HG03039 (cell line): ENCODE measurements around the gene CCDC60.

ENCODE experiments used
- ATAC-seq: cut with Tn5 transposase; IDR thresholded peaks from one replicate; pipeline ENCODE4 v1.9.1; 2021; ENCODE audit warnings: mild to moderate bottlenecking, moderate library complexity; ENCODE audit not compliant: unreplicated experiment

CCDC60 gene, protein sequence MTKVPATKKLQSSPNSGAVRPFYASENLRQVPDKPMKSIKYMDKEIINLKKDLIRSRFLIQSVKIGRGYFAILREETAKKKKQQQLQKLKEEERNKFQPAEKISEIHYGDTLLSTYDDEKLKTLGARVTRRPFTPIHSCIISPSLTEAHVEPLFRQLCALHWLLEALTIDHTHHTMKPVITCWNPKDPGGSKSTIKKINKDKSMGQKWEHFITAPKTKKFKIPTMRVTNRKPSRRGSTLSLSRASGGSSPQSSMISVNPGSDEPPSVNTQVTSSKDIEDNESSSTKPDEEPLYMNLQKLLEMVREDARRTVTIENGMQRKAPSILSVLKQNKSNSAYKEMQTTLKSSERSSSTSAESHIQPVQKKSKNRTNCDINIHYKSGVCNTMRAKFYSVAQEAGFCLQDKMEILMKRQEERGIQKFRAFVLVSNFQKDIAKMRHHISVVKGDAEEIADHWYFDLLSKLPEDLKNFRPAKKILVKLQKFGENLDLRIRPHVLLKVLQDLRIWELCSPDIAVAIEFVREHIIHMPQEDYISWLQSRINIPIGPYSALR

DNA sequence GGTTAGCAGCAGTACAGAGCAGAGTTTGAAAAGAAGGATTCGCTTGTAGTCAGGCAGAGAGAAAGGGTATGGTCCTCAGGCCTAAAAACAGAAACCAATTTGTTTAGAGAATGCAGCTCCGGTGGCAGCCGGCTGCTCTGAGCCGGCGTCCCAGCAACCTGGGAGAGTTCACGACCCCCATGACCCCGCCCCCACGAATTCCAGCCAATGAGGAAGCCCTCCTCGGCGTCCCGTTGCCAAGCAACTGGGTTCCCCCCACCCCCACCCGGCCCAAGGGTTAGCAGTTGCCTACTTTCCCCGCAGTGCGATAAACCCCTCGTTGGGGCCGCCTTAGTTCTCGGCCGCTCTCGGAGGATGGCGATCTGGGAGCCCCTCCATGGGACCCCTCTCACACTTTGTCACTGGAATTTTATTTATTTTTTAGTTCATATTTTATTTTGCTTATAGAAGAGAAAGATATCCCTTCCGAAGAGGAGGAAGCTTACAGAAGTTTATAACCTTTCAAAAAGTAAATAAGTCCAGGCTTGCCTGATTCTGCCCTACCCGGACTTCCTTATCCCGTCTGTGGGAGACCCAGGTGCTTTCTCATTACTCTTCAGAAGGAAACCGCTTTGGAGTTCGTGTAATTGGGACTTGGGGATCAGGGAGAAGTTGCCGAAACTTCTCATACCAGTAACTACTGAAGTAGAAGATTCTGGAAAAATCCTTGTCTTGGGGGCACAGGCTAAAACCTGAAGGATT lies at the start of gene CCDC60:
Gene CCDC60 (plus strand): TSS at position 300 of the 741 bp plus-strand sequence. CDS start 448 bp downstream, outside the sequence.
- no peak for ATAC-seq

DNA sequence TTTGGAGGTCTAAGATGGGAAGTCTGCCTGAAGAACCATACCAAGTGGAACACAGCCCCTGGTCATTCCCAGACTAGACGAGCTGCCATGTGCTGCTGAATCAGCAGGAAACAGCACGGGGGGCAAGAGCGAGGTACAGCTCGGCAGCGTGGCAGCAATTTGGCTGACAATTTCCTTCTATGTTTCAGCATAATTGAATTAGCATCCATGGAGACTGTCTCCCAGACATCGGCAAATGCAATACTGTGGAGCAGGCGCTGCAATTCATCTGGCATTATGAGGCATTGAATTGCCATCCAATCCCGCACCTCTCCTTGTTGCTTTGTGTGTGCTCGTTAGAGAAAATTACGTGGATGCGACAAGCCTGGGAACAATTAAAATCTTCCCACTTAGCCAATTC lies 46.0 kb upstream of the CCDC60 start:
- ATAC-seq = no peak

DNA sequence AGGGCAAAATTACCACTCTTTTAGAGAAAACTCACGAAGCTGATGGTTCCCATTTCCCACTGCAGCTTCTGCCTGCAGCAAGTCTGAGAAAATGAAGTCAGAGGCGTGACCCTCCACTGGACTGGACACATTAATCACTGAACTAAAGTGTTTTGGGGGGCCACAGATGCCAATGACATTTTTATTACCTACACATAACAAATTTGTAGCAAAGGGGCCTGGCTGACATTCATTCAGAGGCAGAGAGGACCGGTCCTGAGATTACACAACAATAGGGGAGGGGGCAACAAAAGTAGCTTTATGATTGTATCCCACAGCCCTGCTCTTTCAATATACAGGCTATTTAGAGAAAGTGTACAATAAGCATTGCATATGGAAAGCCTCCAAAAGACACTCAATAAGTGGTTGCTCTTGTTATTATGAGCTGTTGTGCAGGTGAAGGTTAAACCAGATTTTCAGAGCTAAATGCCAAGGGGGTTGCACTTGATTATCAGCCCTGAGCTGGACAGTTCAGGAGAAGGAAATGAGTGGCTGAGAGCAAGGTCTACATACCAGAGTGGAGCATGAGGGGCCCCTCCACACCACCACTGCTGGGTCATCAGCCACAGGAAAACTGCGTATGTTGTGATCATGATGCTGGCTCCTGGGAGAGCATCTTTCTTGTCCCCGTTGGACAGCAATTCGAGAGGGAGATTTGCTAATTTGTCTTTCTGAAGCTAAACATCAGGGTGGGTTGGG lies 41.5 kb upstream of the CCDC60 start:
- ATAC-seq = no peak

DNA sequence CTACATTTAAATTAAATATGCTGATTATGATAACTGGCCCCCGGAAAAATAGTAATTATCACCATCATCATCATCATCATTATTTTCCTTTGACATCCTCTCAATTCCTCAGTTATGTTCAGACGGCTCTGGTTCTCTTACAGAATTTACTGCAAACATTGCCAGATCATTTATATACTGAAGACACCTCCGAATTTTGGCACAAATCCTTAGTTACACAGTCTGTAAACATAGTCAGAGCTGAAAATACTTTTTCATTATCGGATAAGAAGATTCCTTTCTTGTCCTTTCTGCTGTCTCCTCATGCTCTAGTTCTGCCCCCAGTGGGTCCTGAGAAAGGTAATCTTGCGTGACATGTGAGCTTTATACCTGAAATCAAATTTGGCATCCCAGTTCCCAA lies 40.3 kb upstream of the CCDC60 start:
- no peak for ATAC-seq

DNA sequence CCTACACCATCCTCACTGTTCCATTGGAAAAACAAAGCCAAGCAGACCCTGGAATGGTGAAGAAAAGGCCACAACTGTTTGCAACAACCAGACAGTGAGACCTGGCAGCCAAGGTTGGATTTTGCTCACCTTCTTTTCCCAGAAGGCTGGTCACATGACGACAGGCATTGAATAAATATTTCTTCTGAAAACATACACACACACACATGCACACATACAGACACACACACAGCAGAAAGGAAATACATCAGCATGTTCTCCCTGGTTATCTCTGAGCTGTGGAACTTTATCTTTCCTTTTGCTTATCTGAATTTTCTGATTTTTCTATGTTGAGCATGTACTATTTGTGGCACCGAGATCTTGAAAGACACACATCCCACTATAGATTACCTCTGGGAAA lies 38.0 kb upstream of the CCDC60 start:
- ATAC-seq = no peak

DNA sequence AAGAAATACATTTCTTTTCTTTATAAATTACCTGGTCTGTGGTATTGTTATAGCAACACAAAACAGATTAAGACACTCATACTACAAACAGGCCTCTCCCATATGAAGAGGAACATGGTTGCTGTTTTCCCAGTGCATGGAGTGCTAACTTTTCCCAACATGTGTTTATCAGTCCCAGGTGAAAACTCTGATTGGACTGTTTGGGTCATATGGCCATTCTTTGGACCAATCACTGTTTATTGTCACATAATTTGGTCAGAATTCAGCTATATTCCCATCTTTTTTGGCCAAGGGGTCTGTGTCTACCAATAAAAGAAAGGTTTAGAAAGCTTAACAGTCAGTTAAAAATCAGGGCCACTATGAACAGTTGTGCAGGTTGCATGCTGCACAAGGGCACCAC lies 35.4 kb upstream of the CCDC60 start:
- ATAC-seq = no peak

DNA sequence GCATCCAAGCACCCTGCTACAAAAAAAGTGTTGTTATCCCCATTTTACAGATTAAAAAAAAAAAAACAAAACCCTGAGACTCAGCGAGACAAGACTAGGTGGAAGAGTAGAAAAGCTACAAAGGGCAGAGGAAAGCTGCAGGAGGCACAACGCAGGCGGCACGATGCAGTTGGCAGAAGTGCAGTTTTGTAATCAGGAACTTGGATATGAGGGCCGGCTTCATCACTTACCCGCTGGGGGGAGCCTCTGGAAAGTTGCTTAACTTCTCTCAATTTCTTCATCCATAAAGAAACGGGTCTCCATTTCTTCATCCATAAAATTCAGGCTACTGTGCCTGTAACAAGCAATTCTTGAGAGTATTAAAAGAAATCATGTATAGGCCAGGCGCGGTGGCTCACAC lies 33.1 kb upstream of the CCDC60 start:
- ATAC-seq = no peak

DNA sequence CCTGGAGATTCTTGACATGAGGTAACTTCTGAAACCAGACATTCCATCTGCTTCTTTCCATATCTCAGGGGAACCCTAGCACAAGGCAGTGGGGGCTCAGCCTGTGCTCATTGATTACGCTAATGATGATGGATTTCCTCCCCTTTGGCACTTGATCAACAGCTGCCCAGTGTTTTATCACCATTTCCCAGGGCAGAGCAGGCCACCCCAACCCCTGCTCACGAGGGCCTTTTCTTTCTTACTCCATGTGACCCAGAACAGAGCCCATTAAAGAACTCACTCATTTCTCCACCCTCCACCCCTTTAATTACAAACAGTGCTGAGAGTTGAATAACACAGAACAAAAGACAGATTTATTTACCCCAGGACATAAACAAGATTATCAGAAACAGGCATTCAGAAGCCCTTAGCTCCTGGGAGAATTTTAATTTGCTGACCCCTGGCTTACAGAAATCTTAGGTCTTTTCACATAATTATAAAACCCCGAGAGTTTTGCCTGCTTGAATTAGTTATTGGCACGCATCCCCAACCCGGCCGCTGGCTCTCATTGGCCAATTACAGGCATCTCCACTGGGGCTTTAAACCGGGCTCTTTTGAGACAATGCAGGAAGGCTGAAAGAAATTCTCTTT lies 32.0 kb upstream of the CCDC60 start:
- no peak for ATAC-seq

DNA sequence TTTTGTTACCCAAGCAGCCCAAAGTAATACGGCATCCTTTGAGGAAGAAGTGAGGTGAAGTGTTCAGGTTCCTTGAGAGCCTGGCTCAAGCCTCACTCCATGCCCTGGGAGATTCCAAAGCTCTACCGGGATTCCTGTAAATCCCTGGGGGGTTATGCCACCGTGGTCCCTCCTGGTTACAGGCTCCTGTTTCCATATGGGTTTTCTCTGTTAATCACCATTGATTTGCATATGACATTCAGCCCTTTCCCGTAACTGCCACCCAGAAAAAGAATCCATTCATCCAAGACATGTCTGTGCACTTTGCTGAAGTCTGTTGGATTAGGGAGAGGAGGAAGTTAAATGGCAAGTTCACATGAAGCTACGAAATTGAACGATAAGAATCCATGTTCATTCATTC lies 27.9 kb upstream of the CCDC60 start:
- no peak for ATAC-seq

DNA sequence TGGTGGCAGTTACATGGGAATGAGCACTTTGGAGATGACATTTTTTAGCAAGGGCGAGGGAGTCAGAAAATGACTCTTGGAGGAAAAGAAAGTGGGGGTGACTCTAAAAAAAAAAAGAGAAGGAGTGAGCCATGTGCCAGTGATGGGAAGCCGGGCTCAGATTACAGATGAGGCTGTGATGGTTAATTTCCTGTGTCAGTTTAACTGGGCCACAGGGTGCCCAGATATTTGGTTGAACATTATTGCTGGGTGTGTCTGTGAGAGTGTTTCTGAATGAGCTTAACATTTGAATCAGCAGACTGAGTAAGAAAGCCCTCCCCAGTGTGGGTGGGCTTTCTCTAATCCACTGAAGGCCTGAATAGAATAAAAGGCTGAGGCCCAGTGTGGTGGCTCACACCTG lies 26.8 kb upstream of the CCDC60 start:
- no peak for ATAC-seq

DNA sequence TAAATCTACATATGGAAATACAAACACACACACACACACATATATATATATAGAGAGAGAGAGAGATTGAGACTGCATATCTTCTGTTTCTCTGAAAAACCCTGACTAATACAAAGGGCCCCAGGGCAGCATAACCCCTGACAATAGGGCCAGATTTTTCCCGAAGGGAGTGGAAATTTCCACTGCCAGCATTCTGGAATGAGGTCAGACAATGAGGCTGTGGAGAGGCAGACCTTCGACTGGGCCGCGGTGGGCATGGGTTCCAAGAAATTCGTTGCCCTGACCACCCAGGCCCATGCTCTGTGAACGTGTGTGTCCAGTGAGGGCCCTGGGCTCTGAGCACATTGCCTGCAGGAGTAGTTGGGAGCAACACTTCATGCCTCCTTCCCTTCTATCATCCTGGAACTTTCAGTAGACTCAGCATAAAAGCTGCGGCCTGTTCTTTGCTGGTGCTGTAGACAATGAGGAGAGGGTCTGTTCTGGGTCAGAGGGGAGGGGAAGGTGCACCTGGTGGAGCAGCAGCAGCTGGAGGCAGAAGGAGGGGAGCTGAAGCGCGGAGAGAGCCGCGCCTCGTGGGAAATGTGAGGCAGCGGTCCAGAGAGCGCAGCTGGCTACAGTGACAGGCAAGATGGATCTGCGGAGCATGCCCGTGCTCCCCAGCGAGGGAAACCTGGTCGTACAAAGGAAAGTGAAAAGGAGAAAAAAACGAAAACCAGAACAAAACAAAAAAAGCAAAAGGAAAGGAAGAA lies 25.6 kb upstream of the CCDC60 start:
- ATAC-seq = no peak

DNA sequence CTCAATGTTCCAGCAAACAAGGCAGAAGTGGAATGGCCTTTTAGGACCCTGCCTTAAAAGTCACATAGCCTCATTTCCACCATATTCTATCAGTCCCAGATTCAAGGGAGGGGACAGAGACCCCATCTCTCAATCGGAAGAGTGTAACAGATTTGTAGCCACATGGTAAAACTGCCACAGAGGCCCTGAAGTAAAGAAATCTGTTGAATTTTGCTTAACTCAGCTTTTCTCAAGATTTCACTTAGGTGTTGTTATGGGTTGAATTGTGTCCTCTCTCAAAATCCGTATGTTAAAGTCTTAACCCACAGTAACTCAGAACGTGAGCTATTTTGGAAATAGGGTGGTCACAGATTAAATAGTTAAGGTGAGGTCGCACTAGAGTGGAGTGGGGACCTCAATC lies 22.7 kb upstream of the CCDC60 start:
- no peak for ATAC-seq

DNA sequence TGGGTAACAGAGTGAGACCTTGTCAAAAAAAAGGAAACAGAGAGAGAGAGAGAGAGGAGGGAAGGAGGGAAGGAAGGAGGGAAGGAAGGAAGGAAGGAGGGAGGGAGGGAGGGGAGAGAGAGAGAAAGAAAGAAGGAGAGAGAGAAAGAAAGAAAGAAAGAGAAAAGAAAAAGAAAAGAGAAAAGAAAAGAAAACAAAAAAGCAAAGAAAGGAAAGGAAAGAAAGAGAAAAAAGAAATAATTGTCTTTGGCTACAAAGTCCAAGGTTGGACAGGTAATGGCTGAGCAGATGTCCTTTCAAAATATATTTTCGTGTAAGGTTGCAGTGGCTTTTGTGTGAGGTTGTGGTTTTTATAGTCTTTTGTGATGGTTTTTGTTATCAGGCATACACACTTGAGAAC lies 21.6 kb upstream of the CCDC60 start:
- no peak for ATAC-seq

DNA sequence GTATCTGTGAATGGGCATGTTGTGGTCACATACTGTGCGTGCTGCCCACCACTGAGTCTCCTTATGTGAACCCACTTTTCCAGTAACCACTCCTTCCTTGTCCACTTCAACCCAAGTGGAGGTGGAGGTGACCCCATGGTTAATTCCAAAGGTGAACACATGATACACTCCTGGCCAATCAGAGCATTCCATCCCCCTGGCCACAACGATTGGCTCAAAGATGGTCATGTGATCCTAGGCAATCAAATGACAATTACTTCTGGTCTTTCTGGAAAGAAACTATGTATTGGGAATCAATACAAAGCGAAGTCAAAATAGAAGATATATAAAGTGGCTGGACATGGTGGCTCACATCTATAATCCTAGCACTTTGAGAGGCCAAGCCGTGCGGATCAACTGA lies 20.2 kb upstream of the CCDC60 start:
- no peak for ATAC-seq

DNA sequence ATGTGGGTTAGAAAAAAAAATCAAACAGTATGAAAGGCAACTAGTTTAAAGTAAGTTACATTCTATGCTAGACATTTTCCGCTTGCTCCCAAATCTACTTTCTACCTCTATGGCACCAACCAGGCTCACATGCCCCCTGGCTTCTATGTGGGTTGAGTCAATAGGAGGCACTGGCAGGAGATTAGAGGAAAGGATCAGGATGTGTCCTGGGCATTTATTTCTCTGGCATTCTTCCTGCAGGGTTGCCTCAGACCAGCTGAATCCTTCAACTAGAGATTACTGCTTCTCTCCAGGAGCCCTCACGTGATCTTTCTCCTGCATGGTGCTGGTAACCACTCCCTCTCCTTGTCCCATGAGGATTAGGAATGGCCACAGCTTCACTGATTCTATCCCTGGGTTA lies 14.9 kb upstream of the CCDC60 start:
- ATAC-seq = no peak

DNA sequence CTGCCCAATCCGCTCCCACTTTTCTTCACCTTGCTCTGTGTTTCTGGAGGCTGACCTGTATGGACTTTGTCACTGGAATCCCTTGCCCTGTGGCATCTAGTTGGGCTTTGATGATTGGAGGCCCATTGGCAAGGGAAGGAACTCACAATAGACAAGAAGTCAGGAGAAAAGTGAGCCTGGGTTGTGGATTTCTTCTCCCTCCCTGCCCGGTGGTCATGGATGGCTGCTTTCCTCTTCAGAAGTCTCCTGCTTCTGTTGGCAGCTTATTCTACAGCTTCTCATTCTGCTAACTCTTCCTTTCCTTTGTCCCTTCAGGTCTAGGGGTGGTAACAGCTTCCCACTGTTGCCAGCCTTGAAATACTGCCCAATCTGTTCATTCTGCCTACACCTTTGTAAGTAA lies 13.9 kb upstream of the CCDC60 start:
- no peak for ATAC-seq

DNA sequence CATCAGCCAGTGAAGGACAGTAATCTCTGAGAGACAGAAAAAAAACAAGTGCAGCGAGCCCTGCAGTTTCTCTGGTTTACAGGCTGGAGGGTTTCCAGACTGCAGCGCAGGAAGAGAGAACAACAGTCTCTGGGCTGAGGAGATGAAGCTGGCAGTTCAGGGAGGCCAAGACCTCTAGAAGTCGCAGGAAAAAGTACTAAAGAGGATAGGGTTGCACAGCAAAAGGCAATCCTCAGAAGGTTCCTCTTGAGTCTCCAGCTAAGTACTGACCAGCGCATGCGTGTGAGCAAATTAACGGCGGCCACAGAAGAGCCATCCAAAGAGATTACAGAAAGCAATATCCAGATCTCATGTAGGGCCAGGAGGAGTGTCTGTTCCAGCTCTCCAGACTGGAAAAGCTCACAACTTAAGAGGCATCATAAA lies 12.2 kb upstream of the CCDC60 start:
- no peak for ATAC-seq

DNA sequence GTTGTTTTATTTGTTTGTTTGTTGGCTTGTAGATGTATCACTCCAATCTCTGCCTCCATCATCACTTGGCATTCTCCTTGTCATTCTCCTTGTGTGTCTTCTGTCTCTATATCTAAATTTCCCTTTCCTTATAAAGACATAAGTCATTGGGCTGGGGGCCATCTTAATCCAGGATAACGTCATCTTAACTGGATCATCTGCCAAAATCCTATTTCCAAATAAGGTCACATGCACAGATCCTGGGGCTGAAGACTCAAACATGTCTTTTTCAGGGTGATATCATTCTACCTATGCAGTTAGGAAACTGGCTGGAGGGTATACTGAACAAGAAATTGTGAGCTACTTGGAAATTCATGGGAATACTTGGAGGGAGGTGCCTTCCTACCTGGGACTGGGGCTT lies 8.7 kb upstream of the CCDC60 start:
- no peak for ATAC-seq

DNA sequence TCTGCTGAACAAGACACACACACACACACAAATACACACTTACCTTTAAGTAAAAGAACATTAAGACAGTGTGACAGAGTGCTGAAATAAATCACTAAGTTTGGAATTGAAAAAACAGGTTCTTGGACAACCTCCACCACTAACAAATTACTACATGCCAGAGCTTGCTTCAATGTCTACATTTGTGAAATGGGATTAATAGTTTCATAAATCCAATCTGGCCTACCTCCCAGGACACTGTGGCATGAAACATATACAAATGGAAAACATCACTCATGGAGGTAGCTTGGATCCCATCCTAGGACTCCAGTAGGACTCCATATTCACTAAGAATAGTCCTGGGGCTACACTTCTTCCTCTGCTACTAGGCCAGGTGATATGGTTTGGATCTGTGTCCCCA lies 8.2 kb upstream of the CCDC60 start:
- no peak for ATAC-seq

DNA sequence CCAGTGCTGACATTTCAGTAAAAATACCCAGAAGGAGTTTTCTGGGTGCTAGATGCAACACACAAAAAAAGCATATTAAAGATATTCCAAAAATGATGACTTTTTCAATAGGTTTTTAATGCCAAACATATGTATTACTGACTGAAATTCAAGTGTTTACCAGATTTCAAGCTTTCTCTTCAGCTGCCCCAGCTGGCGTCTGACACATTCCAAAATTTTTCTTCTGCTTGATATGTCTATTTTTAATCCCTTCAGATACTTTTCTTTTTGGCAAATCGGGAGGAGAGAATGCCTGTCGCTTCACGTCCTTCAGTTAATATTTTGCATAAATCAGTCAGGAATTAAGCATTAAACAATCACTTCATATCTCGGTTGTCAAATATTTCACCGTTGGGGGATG lies 7.1 kb upstream of the CCDC60 start:
- ATAC-seq = no peak
